ENCODE results near the gene USP7.
"Not testable (repeated sequence)": the region's sequence is repeated elsewhere in the genome, so short reads cannot be mapped to it uniquely, and the experiment has no call there.

USP7 gene
- 337 to 338 reads per million in 2 donors for total RNA-seq

GRCh38 chr16:8963821-8964441 lies at the start of gene USP7:
TSS of gene USP7 (minus strand) at chr16:8963906. CDS start at chr16:8963285, 621 bp downstream.
- DNase-seq: peak; percentile 88

- no peak for DNase-seq
Measured at GRCh38 chr16:9013508-9013864, 49.8 kb upstream of the USP7 start.

- no peak for DNase-seq
Measured at GRCh38 chr16:9012848-9013507, 49.3 kb upstream of the USP7 start.

- no peak for DNase-seq
Measured at GRCh38 chr16:9012330-9012729, 48.6 kb upstream of the USP7 start.

- peak; percentile 44 for DNase-seq
Measured at GRCh38 chr16:9008601-9009260, 45.0 kb upstream of the USP7 start.

GRCh38 chr16:9007177-9007794 lies 43.6 kb upstream of the USP7 start:
- no peak for DNase-seq

- DNase-seq: no peak
Measured at GRCh38 chr16:9004183-9004582, 40.5 kb upstream of the USP7 start.

GRCh38 chr16:9003763-9004162 lies 40.1 kb upstream of the USP7 start:
- no peak for DNase-seq

- DNase-seq: no peak
Measured at GRCh38 chr16:9003322-9003721, 39.6 kb upstream of the USP7 start.

- no peak for DNase-seq
Measured at GRCh38 chr16:9002042-9002441, 38.3 kb upstream of the USP7 start.

- DNase-seq: no peak
Measured at GRCh38 chr16:9000664-9001063, 37.0 kb upstream of the USP7 start.

- DNase-seq: no peak
Measured at GRCh38 chr16:8999800-9000199, 36.1 kb upstream of the USP7 start.

GRCh38 chr16:8998108-8998507 lies 34.4 kb upstream of the USP7 start:
- DNase-seq: no peak

- DNase-seq: no peak
Measured at GRCh38 chr16:8996891-8997290, 33.2 kb upstream of the USP7 start.

GRCh38 chr16:8990445-8990844 lies 26.7 kb upstream of the USP7 start:
- DNase-seq: no peak

GRCh38 chr16:8989099-8989878 lies 25.6 kb upstream of the USP7 start:
- no peak for DNase-seq

- DNase-seq: no peak
Measured at GRCh38 chr16:8986818-8987191, 23.1 kb upstream of the USP7 start.

GRCh38 chr16:8986111-8986510 lies 22.4 kb upstream of the USP7 start:
- no peak for DNase-seq

GRCh38 chr16:8982816-8983215 lies 19.1 kb upstream of the USP7 start:
- no peak for DNase-seq

- not testable (repeated sequence) for DNase-seq
Measured at GRCh38 chr16:8981901-8982300, 18.2 kb upstream of the USP7 start.

- not testable (repeated sequence) for DNase-seq
Measured at GRCh38 chr16:8976189-8976588, 12.5 kb upstream of the USP7 start.

GRCh38 chr16:8975039-8975438 lies 11.3 kb upstream of the USP7 start:
- DNase-seq: no peak

All from T-helper 9 cell (primary cell).